Ishikawa (cell line): Measurements from ENCODE around the gene RIN3.

Experiments
- CEBPB ChIP-seq: IDR thresholded peaks from 2 replicates; pipeline ENCODE4 v1.6.1; 2012
- EP300 ChIP-seq: IDR thresholded peaks from 2 replicates; pipeline ENCODE4 v1.6.1; 2012; ENCODE audit warnings: borderline replicate concordance
- NFIC ChIP-seq: IDR thresholded peaks from 2 replicates; pipeline ENCODE4 v1.6.1; 2012
- TCF12 ChIP-seq: IDR thresholded peaks from 2 replicates; pipeline ENCODE4 v1.6.1; 2012; ENCODE audit warnings: low read depth

DNA sequence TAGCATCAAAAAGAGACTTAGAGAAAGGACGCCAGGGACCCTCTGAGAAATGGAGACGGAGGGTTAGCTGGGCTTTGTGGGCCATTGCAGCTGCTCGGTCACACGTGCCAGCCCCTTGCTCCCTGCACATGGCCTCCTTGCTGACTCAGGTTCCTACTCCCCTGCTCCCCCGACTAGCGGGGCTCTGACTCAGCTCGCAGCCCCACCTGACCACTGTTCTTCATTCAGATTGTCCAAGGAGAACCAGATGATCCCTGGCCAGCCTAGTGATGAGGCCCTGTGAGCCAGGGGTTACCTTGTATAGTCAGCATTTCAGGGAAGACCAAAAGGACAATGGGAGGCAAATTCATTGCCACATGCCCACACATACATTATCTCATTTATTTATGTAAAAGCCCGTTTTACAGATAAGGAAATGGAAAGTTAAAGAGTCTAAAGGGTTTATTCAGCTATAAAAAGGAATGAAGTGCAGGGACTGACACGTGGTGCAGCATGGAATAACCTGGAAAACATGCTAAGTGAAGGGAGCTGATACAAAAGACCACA is 131.5 kb downstream of the RIN3 start:
- TF ChIP-seq EP300 (no peak), CEBPB (no peak), NFIC (no peak), TCF12 (no peak)
